Lower lobe of right lung (tissue), 2 donors: ENCODE data around the gene OR8B4. TPM values are rescaled to one million over a fixed set of nuclear protein-coding genes. Genes with fewer than 3 reads are reported as not detected.

Experiments
- ATAC-seq, 2 donors: fragments of 200-7000 bp; cut with Tn5 transposase; one replicate each; pipeline ENCODE4 v1.9.1; 2020 to 2022; ENCODE audit warnings: mild to moderate bottlenecking in 2 of 2, moderate library complexity in 2 of 2
- DNase-seq: peaks from one replicate; pipeline ENCODE4 v3.0.0-alpha.2; 2020
- H3K27ac ChIP-seq: fragments of 200-600 bp; one replicate; pipeline ENCODE4 v1.8.0; 2022
- H3K27me3 ChIP-seq: fragments of 200-600 bp; one replicate; pipeline ENCODE4 v1.8.0; 2022; ENCODE audit warnings: low read depth
- H3K36me3 ChIP-seq: fragments of 200-600 bp; one replicate; pipeline ENCODE4 v1.8.0; 2022; ENCODE audit warnings: mild to moderate bottlenecking
- H3K4me1 ChIP-seq: fragments of 200-600 bp; one replicate; pipeline ENCODE4 v1.8.0; 2022
- H3K4me3 ChIP-seq: fragments of 200-600 bp; one replicate; pipeline ENCODE4 v1.8.0; 2022; ENCODE audit warnings: mild to moderate bottlenecking
- H3K9me3 ChIP-seq: fragments of 200-600 bp; one replicate; pipeline ENCODE4 v1.8.0; 2022
- CTCF ChIP-seq: fragments of 200-600 bp; IDR thresholded peaks from one replicate; pipeline ENCODE4 v1.8.0; 2022; ENCODE audit warnings: antibody characterized with exemption, mild to moderate bottlenecking
- intact Hi-C: fragments of 100-400 bp; cut with DNase I; formaldehyde crosslinking; loops from one replicate; pipeline ENCODE4 v1.11.0; 2022
- long read RNA-seq: library from polyadenylated mRNA; unstranded; transcript quantifications from one replicate; pipeline ENCODE4 v2.0.0, GENCODE V29; 2021
- total RNA-seq: library from RNA; stranded (reverse); fragmentation: NEBNext Ultra II Directional; extraction: Animal tissue kit (Norgen Biotek cat#: 25700); gene quantifications from one replicate; pipeline ENCODE4 v1.2.1, GENCODE V29; 2021
- donor health status: DM: no; HTN: yes; CAD: no; lungs with severe emphysema.

The OR8B4 gene
- not detected for total RNA-seq
- long read RNA-seq, result 0 reads

- no peaks in the 10 kb centered on the region for H3K36me3 ChIP-seq
Measured at GRCh38 chr11:124424384-124424921, at the start of gene OR8B4. Gene OR8B4, minus strand, starts transcription at chr11:124424871. Its CDS starts 0 bp downstream, at chr11:124424871.

GRCh38 chr11:124474079-124474478 lies 49.4 kb upstream of the OR8B4 start:
- no peak for TF ChIP-seq CTCF
- intact Hi-C loops, result no loop called here
- H3K36me3 ChIP-seq, result no peaks in the 10 kb centered on the region
- ATAC-seq (no peak), DNase-seq (no peak)
- no peak overlapping the region for H3K27ac ChIP-seq
- H3K9me3 ChIP-seq, result no peaks in the 10 kb centered on the region
- no peak overlapping the region for H3K4me3 ChIP-seq
- H3K4me1 ChIP-seq, result no peaks in the 10 kb centered on the region
- no peaks in the 10 kb centered on the region for H3K27me3 ChIP-seq

More at GRCh38 chr11:124424384-124424921, at the start of gene OR8B4:
- TF ChIP-seq CTCF, result no peak
- Histone ChIP-seq H3K27me3 (no peaks in the 10 kb centered on the region), H3K27ac (no peak within 1 kb of the TSS), H3K4me3 (no peak within 1 kb of the TSS), H3K4me1 (no peaks in the 10 kb centered on the region), H3K9me3 (no peaks in the 10 kb centered on the region)
- DNase-seq (no peak), ATAC-seq (no peak)
- intact Hi-C loops, result no loop called here

- intact Hi-C loops, result no loop called here
- no peaks in the 10 kb centered on the region for H3K4me1 ChIP-seq
- TF ChIP-seq CTCF, result no peak
- H3K9me3 ChIP-seq, result no peaks in the 10 kb centered on the region
- H3K27ac ChIP-seq, result no peak overlapping the region
- no peak overlapping the region for H3K4me3 ChIP-seq
- DNase-seq (no peak), ATAC-seq (no peak)
- no peaks in the 10 kb centered on the region for H3K27me3 ChIP-seq
- no peaks in the 10 kb centered on the region for H3K36me3 ChIP-seq
Measured at GRCh38 chr11:124473476-124473875, 48.8 kb upstream of the OR8B4 start.

- no peaks in the 10 kb centered on the region for H3K9me3 ChIP-seq
- no peaks in the 10 kb centered on the region for H3K4me1 ChIP-seq
- intact Hi-C loops, result no loop called here
- no peaks in the 10 kb centered on the region for H3K27me3 ChIP-seq
- DNase-seq, result no peak
- TF ChIP-seq CTCF, result no peak
- no peak overlapping the region for H3K27ac ChIP-seq
- no peak for ATAC-seq
- H3K36me3 ChIP-seq, result no peaks in the 10 kb centered on the region
- no peak overlapping the region for H3K4me3 ChIP-seq
Measured at GRCh38 chr11:124470561-124471227, 46.0 kb upstream of the OR8B4 start.

- DNase-seq (no peak), ATAC-seq (peak; percentile 29 to 37)
- Histone ChIP-seq H3K4me1 (no peaks in the 10 kb centered on the region), H3K9me3 (no peaks in the 10 kb centered on the region), H3K36me3 (no peaks in the 10 kb centered on the region), H3K27me3 (no peaks in the 10 kb centered on the region), H3K4me3 (no peak overlapping the region), H3K27ac (no peak overlapping the region)
- TF ChIP-seq CTCF, result no peak
- intact Hi-C loops, result no loop called here
Measured at GRCh38 chr11:124467381-124467927, 42.8 kb upstream of the OR8B4 start.
